H1 (cell line): ENCODE data around the gene DAPK3. TPM values are rescaled to one million over a fixed set of nuclear protein-coding genes. Genes with fewer than 3 reads are reported as not detected.

Source experiments
- CTCF ChIA-PET: fragments of 300-600 bp; sonication (Branson Sonifier 250); formaldehyde crosslinking; loops from one replicate; lab custom pipeline; 2021; ENCODE audit not compliant: partially characterized antibody; lab: Charles Lee
- POLR2A ChIA-PET: fragments of 300-600 bp; sonication (Branson Sonifier 250); formaldehyde crosslinking; loops from one replicate; lab custom pipeline; 2021; ENCODE audit warnings: inconsistent platforms; ENCODE audit not compliant: partially characterized antibody; lab: Charles Lee
- DNase-seq, 2 experiments: peaks; one replicate each; pipeline versions ENCODE4 v3.0.0 to v3.0.0-alpha.2; 2010 to 2022; ENCODE audit warnings: low spot score in 2 of 2, low read depth in 1 of 2, mixed read lengths in 1 of 2
- FAIRE-seq: peaks from 2 replicates; lab custom pipeline; 2011; peaks lifted over from hg19 to GRCh38; lab: Jason Lieb, UNC
- H2AFZ ChIP-seq: 2 replicates; pipeline ENCODE4 v1.8.1; 2012; ENCODE audit warnings: low read length, inconsistent platforms
- H2AK5ac ChIP-seq: 2 replicates; pipeline ENCODE4 v1.6.1; 2013; ENCODE audit warnings: low read depth, low read length
- H2BK120ac ChIP-seq: replicated peaks from 2 replicates; pipeline ENCODE3; 2013; ENCODE audit warnings: low read depth, low read length, inconsistent platforms
- H2BK12ac ChIP-seq: 2 replicates; pipeline ENCODE4 v1.6.1; 2013; ENCODE audit warnings: low read depth, low read length
- H2BK15ac ChIP-seq: 2 replicates; pipeline ENCODE4 v1.6.1; 2013; ENCODE audit warnings: low read length
- H2BK20ac ChIP-seq: 2 replicates; pipeline ENCODE4 v1.6.1; 2013; ENCODE audit warnings: low read length
- H2BK5ac ChIP-seq: 2 replicates; pipeline ENCODE4 v1.6.1; 2013; ENCODE audit warnings: low read depth, low read length
- H3K14ac ChIP-seq: 2 replicates; pipeline ENCODE4 v1.6.1; 2013; ENCODE audit warnings: inconsistent platforms; ENCODE audit not compliant: insufficient read length
- H3K18ac ChIP-seq: 2 replicates; pipeline ENCODE4 v1.6.1; 2013; ENCODE audit warnings: low read length; ENCODE audit errors: extremely low read depth
- H3K23ac ChIP-seq: 2 replicates; pipeline ENCODE4 v1.6.1; 2013; ENCODE audit warnings: inconsistent platforms; ENCODE audit not compliant: insufficient read length
- H3K23me2 ChIP-seq: 2 replicates; pipeline ENCODE4 v1.6.1; 2013; ENCODE audit warnings: low read depth, low read length
- H3K27ac ChIP-seq: 2 replicates; pipeline ENCODE4 v1.6.1; 2011; ENCODE audit warnings: low read depth, low read length, inconsistent platforms
- H3K27me3 ChIP-seq, 4 experiments: replicated peaks in 1 of 4; 1 replicate in 1 of 4; 2 replicates in 3 of 4; pipeline versions ENCODE4 v1.6.1 to v1.8.1; 2011 to 2013; ENCODE audit warnings: low read length in 3 of 4, mild to moderate bottlenecking in 3 of 4, inconsistent platforms in 2 of 4, mixed read lengths in 2 of 4, moderate library complexity in 1 of 4; ENCODE audit not compliant: control insufficient read depth in 3 of 4, insufficient read depth in 3 of 4; ENCODE audit errors: extremely low read depth in 1 of 4
- H3K36me3 ChIP-seq, 4 experiments: 2 replicates each; pipeline versions ENCODE4 v1.6.1 to v1.8.1; 2011 to 2013; ENCODE audit warnings: mild to moderate bottlenecking in 4 of 4, low read length in 3 of 4, moderate library complexity in 2 of 4, control low read depth in 1 of 4, inconsistent platforms in 1 of 4; ENCODE audit not compliant: insufficient read depth in 4 of 4, control insufficient read depth in 2 of 4
- H3K4ac ChIP-seq: replicated peaks from 2 replicates; pipeline ENCODE3; 2013; ENCODE audit warnings: low read length, low read depth, mixed read lengths, inconsistent platforms; ENCODE audit not compliant: insufficient read length
- H3K4me1 ChIP-seq, 4 experiments: replicated peaks in 1 of 4; 1 replicate in 1 of 4; 2 replicates in 3 of 4; pipeline versions ENCODE4 v1.6.1 to v1.8.1; 2011 to 2013; ENCODE audit warnings: low read length in 3 of 4, inconsistent platforms in 2 of 4, mixed read lengths in 1 of 4; ENCODE audit not compliant: insufficient read depth in 4 of 4, control insufficient read depth in 3 of 4
- H3K4me2 ChIP-seq, 2 experiments: 2 replicates each; pipeline versions ENCODE4 v1.6.1 to v1.8.1; 2011 to 2013; ENCODE audit warnings: low read depth in 2 of 2, low read length in 2 of 2, control low read depth in 1 of 2, inconsistent platforms in 1 of 2, mild to moderate bottlenecking in 1 of 2; ENCODE audit not compliant: insufficient read depth in 1 of 2
- H3K4me3 ChIP-seq, 4 experiments: fragments of 200-600, 300-600 bp in 1 of 4; sonication (generic), shearing (Covaris generic), sonication (Bioruptor Twin) in 1 of 4; 2 replicates each; pipeline versions ENCODE4 v1.5.1 to v1.8.1; 2011 to 2016; ENCODE audit warnings: low read length in 4 of 4, low read depth in 3 of 4, control low read depth in 2 of 4, inconsistent platforms in 2 of 4, mild to moderate bottlenecking in 2 of 4, mixed read lengths in 1 of 4, moderate library complexity in 1 of 4; ENCODE audit not compliant: insufficient read depth in 2 of 4; ENCODE audit errors: extremely low read depth in 1 of 4
- H3K56ac ChIP-seq: replicated peaks from 2 replicates; pipeline ENCODE3; 2013; ENCODE audit warnings: low read depth, mild to moderate bottlenecking, mixed read lengths, low read length, inconsistent platforms; ENCODE audit not compliant: insufficient read length
- H3K79me1 ChIP-seq: 2 replicates; pipeline ENCODE4 v1.6.1; 2013; ENCODE audit warnings: low read depth, low read length, control low read depth
- H3K79me2 ChIP-seq, 2 experiments: 2 replicates each; pipeline versions ENCODE4 v1.6.1 to v1.8.1; 2012 to 2013; ENCODE audit warnings: low read length in 2 of 2, mild to moderate bottlenecking in 2 of 2, inconsistent platforms in 1 of 2; ENCODE audit not compliant: insufficient read depth in 2 of 2, control insufficient read depth in 1 of 2
- H3K9ac ChIP-seq, 4 experiments: replicated peaks in 1 of 4; 1 replicate in 1 of 4; 2 replicates in 3 of 4; pipeline versions ENCODE4 v1.6.1 to v1.8.1; 2011 to 2013; ENCODE audit warnings: low read depth in 3 of 4, low read length in 3 of 4, control low read depth in 2 of 4, mild to moderate bottlenecking in 2 of 4, moderate library complexity in 2 of 4, inconsistent platforms in 1 of 4; ENCODE audit errors: extremely low read depth in 1 of 4
- H3K9me3 ChIP-seq, 2 experiments: 2 replicates each; pipeline versions ENCODE4 v1.6.1 to v1.8.1; 2012 to 2013; ENCODE audit warnings: mild to moderate bottlenecking in 2 of 2, moderate library complexity in 2 of 2, control low read depth in 1 of 2, inconsistent platforms in 1 of 2, low read depth in 1 of 2, low read length in 1 of 2, mixed read lengths in 1 of 2; ENCODE audit not compliant: insufficient read depth in 2 of 2
- H4K20me1 ChIP-seq, 2 experiments: replicated peaks in 1 of 2; 2 replicates each; pipeline versions ENCODE3 to v1.8.1; 2011 to 2013; ENCODE audit warnings: inconsistent platforms in 2 of 2, low read length in 2 of 2, mild to moderate bottlenecking in 1 of 2; ENCODE audit not compliant: insufficient read depth in 2 of 2, control insufficient read depth in 1 of 2
- H4K5ac ChIP-seq: 2 replicates; pipeline ENCODE4 v1.6.1; 2013; ENCODE audit warnings: low read length, low read depth, mixed read lengths, inconsistent platforms; ENCODE audit not compliant: insufficient read length
- H4K8ac ChIP-seq: 2 replicates; pipeline ENCODE4 v1.8.0; 2013; ENCODE audit warnings: mild to moderate bottlenecking, moderate library complexity, low read length, inconsistent platforms; ENCODE audit not compliant: insufficient read depth; ENCODE audit errors: extremely low read depth
- H4K91ac ChIP-seq: replicated peaks from 2 replicates; pipeline ENCODE3; 2013; ENCODE audit warnings: low read length, mixed read lengths, inconsistent platforms; ENCODE audit not compliant: insufficient read length
- CBX5 ChIP-seq: fragments of 300-800, 300-1000 bp; sonication (generic); IDR thresholded peaks from 2 replicates; pipeline ENCODE4 v1.7.1; 2016; ENCODE audit warnings: antibody characterized with exemption, low read length, low read depth
- E2F6 ChIP-seq: IDR thresholded peaks from 2 replicates; pipeline ENCODE4 v1.6.1; 2012; ENCODE audit warnings: inconsistent platforms
- HDAC2 ChIP-seq, 2 experiments: fragments of 300-600 bp in 1 of 2; sonication (generic) in 1 of 2; IDR thresholded peaks; 2 replicates each; pipeline ENCODE4 v1.6.1; 2011 to 2012; ENCODE audit warnings: low read depth in 2 of 2, low read length in 2 of 2, mild to moderate bottlenecking in 2 of 2, moderate library complexity in 2 of 2, borderline replicate concordance in 1 of 2, inconsistent platforms in 1 of 2
- JUN ChIP-seq: IDR thresholded peaks from 2 replicates; pipeline ENCODE4 v1.6.1; 2011; ENCODE audit warnings: low read depth, mild to moderate bottlenecking, improper control_type of control experiment, low read length
- JUND ChIP-seq: IDR thresholded peaks from 2 replicates; pipeline ENCODE4 v1.6.1; 2011; ENCODE audit warnings: mild to moderate bottlenecking, improper control_type of control experiment, low read length
- KDM5A ChIP-seq: fragments of 200-600 bp; IDR thresholded peaks from 2 replicates; pipeline ENCODE4 v1.7.1; 2012; ENCODE audit warnings: mild to moderate bottlenecking, low read length, inconsistent platforms, mixed read lengths
- MAFK ChIP-seq: IDR thresholded peaks from 2 replicates; pipeline ENCODE4 v1.6.1; 2012; ENCODE audit warnings: low read depth, mild to moderate bottlenecking, improper control_type of control experiment, low read length
- SAP30 ChIP-seq: fragments of 300-600 bp; sonication (generic); IDR thresholded peaks from 2 replicates; pipeline ENCODE4 v1.7.1; 2012; ENCODE audit warnings: low read length, moderate library complexity, mild to moderate bottlenecking, inconsistent platforms; ENCODE audit not compliant: insufficient read depth, insufficient replicate concordance
- SRF ChIP-seq: IDR thresholded peaks from 2 replicates; pipeline ENCODE4 v1.6.1; 2011; ENCODE audit warnings: mild to moderate bottlenecking, low read depth, low read length, moderate library complexity
- TAF1 ChIP-seq: IDR thresholded peaks from 2 replicates; pipeline ENCODE4 v1.6.1; 2011; ENCODE audit warnings: mild to moderate bottlenecking, low read depth, low read length
- TEAD4 ChIP-seq: IDR thresholded peaks from 2 replicates; pipeline ENCODE4 v1.6.1; 2012; ENCODE audit warnings: low read depth, low read length, inconsistent platforms, mixed read lengths
- WGBS, 2 experiments: shearing (Covaris generic) in 1 of 2; methylation state at CpG; one replicate each; pipeline versions ENCODE4 v1.1.6 to v1.1.7; 2013 to 2015; ENCODE audit warnings: low lambda C conversion rate in 2 of 2, mixed read lengths in 2 of 2, inconsistent platforms in 1 of 2, low coverage in 1 of 2, missing lambda C conversion rate in 1 of 2; ENCODE audit not compliant: insufficient replicate concordance in 2 of 2, insufficient coverage in 1 of 2, insufficient read length in 1 of 2; ENCODE audit errors: extremely low coverage in 1 of 2, missing lambda C conversion rate in 1 of 2; 5-methylcytosine and 5-hydroxymethylcytosine counted together
- polyA plus RNA-seq, 7 experiments: library from polyadenylated mRNA; depleted of rRNA in 3 of 7; stranded (reverse) in 5 of 7; unstranded in 2 of 7; fragments of >200 nt in 5 of 7; fragments of 200-250 nt in 2 of 7; gene quantifications; 1 replicate in 5 of 7; 2 replicates in 1 of 7; 4 replicates in 1 of 7; pipeline versions ENCODE4 v1.2.1 to v1.2.3, GENCODE V29; 2011 to 2013; ENCODE audit warnings: missing spikeins in 2 of 7, mixed read lengths in 2 of 7
- total RNA-seq: library from RNA; stranded (reverse); fragmentation: NEBNext Ultra II Directional; extraction: Animal tissue kit (Norgen Biotek cat#: 25700); gene quantifications from 2 replicates; pipeline ENCODE4 v1.2.1, GENCODE V29; 2021

DAPK3 gene
- total and polyA plus RNA-seq, 2 of the 8 experiments (the other 6 are each of a cell fraction or from before 2014, with no cell fraction given): 53.2 to 78.1 TPM

- H3K27me3 ChIP-seq: no peaks in the 10 kb centered on the region
- H4K20me1 ChIP-seq: peaks cover 28 to 43% of the 10 kb centered on the region in 2 experiments
- no peak overlapping the region for H2BK12ac ChIP-seq
- H2BK120ac ChIP-seq: no peak overlapping the region
- no peak overlapping the region for H3K14ac ChIP-seq
- peaks cover 0 to 26% (median 7%) of the 10 kb centered on the region in 4 experiments; a peak in 5 of 8 replicates for H3K36me3 ChIP-seq
- ChIA-PET CTCF (no interaction called here), POLR2A (interaction anchor here (3.2 kb wide), 1 partner anchor 31 kb away, joined by 13 read pairs; the partner anchor contains the start of gene EEF2)
- H2AK5ac ChIP-seq: no peak overlapping the region
- H3K9me3 ChIP-seq: no peaks in the 10 kb centered on the region
- no peak overlapping the region for H3K4me3 ChIP-seq
- H2BK20ac ChIP-seq: no peak overlapping the region
- H2BK5ac ChIP-seq: no peak overlapping the region; the same call in 1 of the 2 replicates
- H3K4me1 ChIP-seq: peaks cover 0 to 3% (median 0%) of the 10 kb centered on the region in 4 experiments; a peak in 4 of 7 replicates
- no peak overlapping the region for H3K18ac ChIP-seq
- DNase-seq (no peak), FAIRE-seq (no peak)
- peaks cover 4 to 56% of the 10 kb centered on the region in 2 experiments; a peak in 3 of 4 replicates for H3K79me2 ChIP-seq
- H3K9ac ChIP-seq: no peak overlapping the region
- H4K8ac ChIP-seq: no peak overlapping the region
- no peak overlapping the region for H4K91ac ChIP-seq
- 95% methylated on average over 31 of the region's 37 CpGs; no CpG with 5 or more reads in 1 of the 2 experiments for WGBS, 2 experiments
- H3K4me2 ChIP-seq: no peak overlapping the region
- H3K79me1 ChIP-seq: peaks cover 19% of the 10 kb centered on the region
- H3K23ac ChIP-seq: no peak overlapping the region
- H2AFZ ChIP-seq: no peak overlapping the region
- H3K4ac ChIP-seq: no peak overlapping the region
- no peaks in the 10 kb centered on the region; the same call in 1 of the 2 replicates for H3K23me2 ChIP-seq
- no peak overlapping the region for H4K5ac ChIP-seq
- no peak overlapping the region for H3K27ac ChIP-seq
- H3K56ac ChIP-seq: no peak overlapping the region
- no peak overlapping the region for H2BK15ac ChIP-seq
- TF ChIP-seq JUND (no peak), E2F6 (no peak), TEAD4 (no peak), MAFK (no peak), SAP30 (no peak), SRF (no peak), HDAC2 (IDR thresholded peaks at IDR 0.05; ENCODE audit: borderline replicate concordance in 1 of 2, low read depth in 2 of 2, low read length in 2 of 2) (no peak), CBX5 (no peak), KDM5A (no peak), TAF1 (no peak), JUN (no peak)
Observed at GRCh38 chr19:4015705-4016402, 45.0 kb upstream of the DAPK3 start.
